ENCODE data around the gene SOX4.

Gene SOX4

GRCh38 chr6:21591446-21591845 lies 2.1 kb upstream of the SOX4 start:
- Histone ChIP-seq H3F3A (ENCODE audit: insufficient read depth, low read length) (no peaks in the 10 kb centered on the region), H3K9me3 (ENCODE audit: low read length) (no peaks in the 10 kb centered on the region), H3K36me3 (ENCODE audit: insufficient read depth, low read length) (peaks cover 9% of the 10 kb centered on the region), H3K27me3 (ENCODE audit: insufficient read depth, low read length) (no peaks in the 10 kb centered on the region), H3K9me2 (ENCODE audit: low read depth, low read length) (no peaks in the 10 kb centered on the region), H4K20me1 (ENCODE audit: insufficient read depth, low read length) (no peaks in the 10 kb centered on the region), H3K4me1 (ENCODE audit: insufficient read depth, low read length, severe bottlenecking) (peaks cover 31% of the 10 kb centered on the region), H3K79me2 (ENCODE audit: insufficient read depth, low read length) (no peaks in the 10 kb centered on the region), H3K4me3 (ENCODE audit: low read depth, low read length, poor library complexity, severe bottlenecking) (no peak overlapping the region), H3K9ac (ENCODE audit: low read length) (no peak overlapping the region), H3K27ac (ENCODE audit: low read depth, low read length, poor library complexity, severe bottlenecking) (no peak overlapping the region), H3K4me2 (ENCODE audit: low read length) (no peak overlapping the region), H2AFZ (ENCODE audit: low read length) (no peak overlapping the region)
- TF ChIP-seq EZH2 (IDR thresholded peaks at IDR 0.05; ENCODE audit: borderline replicate concordance, low read length) (no peak), CTCF (IDR thresholded peaks at IDR 0.05; ENCODE audit: low read length) (no peak)

- H3K9me2 ChIP-seq (ENCODE audit: low read depth, low read length), result no peaks in the 10 kb centered on the region
- H3K79me2 ChIP-seq (ENCODE audit: insufficient read depth, low read length), result no peaks in the 10 kb centered on the region
- no peaks in the 10 kb centered on the region for H3K27me3 ChIP-seq (ENCODE audit: insufficient read depth, low read length)
- no peak overlapping the region for H2AFZ ChIP-seq (ENCODE audit: low read length)
- H3K4me2 ChIP-seq (ENCODE audit: low read length), result peak overlapping the region; percentile 71
- peaks cover 23% of the 10 kb centered on the region for H3K4me1 ChIP-seq (ENCODE audit: insufficient read depth, low read length, severe bottlenecking)
- H3K36me3 ChIP-seq (ENCODE audit: insufficient read depth, low read length), result peaks cover 17% of the 10 kb centered on the region
- no peak overlapping the region for H3K27ac ChIP-seq (ENCODE audit: low read depth, low read length, poor library complexity, severe bottlenecking)
- TF ChIP-seq CTCF (IDR thresholded peaks at IDR 0.05; ENCODE audit: low read length), result no peak
- no peak for TF ChIP-seq EZH2 (IDR thresholded peaks at IDR 0.05; ENCODE audit: borderline replicate concordance, low read length)
- H3K9ac ChIP-seq (ENCODE audit: low read length), result no peak overlapping the region
- H3K4me3 ChIP-seq (ENCODE audit: low read depth, low read length, poor library complexity, severe bottlenecking), result peak overlapping the region; percentile 77
- 0 out of 2 replicates have a peak, but pooled peaks cover 5% of the 10 kb centered on the region for H3F3A ChIP-seq (ENCODE audit: insufficient read depth, low read length)
- no peaks in the 10 kb centered on the region for H4K20me1 ChIP-seq (ENCODE audit: insufficient read depth, low read length)
- H3K9me3 ChIP-seq (ENCODE audit: low read length), result no peaks in the 10 kb centered on the region
Measured at GRCh38 chr6:21592953-21593352, 598 bp upstream of the SOX4 start.

GRCh38 chr6:21593927-21594415 lies 420 bp downstream of the SOX4 start:
- Histone ChIP-seq H3K4me3 (ENCODE audit: low read depth, low read length, poor library complexity, severe bottlenecking) (peak overlapping the region; percentile 77), H3K4me1 (ENCODE audit: insufficient read depth, low read length, severe bottlenecking) (peaks cover 23% of the 10 kb centered on the region), H3K79me2 (ENCODE audit: insufficient read depth, low read length) (no peaks in the 10 kb centered on the region), H3K27me3 (ENCODE audit: insufficient read depth, low read length) (no peaks in the 10 kb centered on the region), H3K9me3 (ENCODE audit: low read length) (peaks cover 3% of the 10 kb centered on the region; the same call in 1 of the 2 replicates), H3K9me2 (ENCODE audit: low read depth, low read length) (no peaks in the 10 kb centered on the region), H3F3A (ENCODE audit: insufficient read depth, low read length) (0 out of 2 replicates have a peak, but pooled peaks cover 5% of the 10 kb centered on the region), H2AFZ (ENCODE audit: low read length) (no peak overlapping the region), H3K36me3 (ENCODE audit: insufficient read depth, low read length) (peaks cover 27% of the 10 kb centered on the region), H3K4me2 (ENCODE audit: low read length) (peak overlapping the region; percentile 71), H3K27ac (ENCODE audit: low read depth, low read length, poor library complexity, severe bottlenecking) (peak overlapping the region; percentile 60), H4K20me1 (ENCODE audit: insufficient read depth, low read length) (no peaks in the 10 kb centered on the region), H3K9ac (ENCODE audit: low read length) (peak overlapping the region; percentile 73)
- no peak for TF ChIP-seq EZH2 (IDR thresholded peaks at IDR 0.05; ENCODE audit: borderline replicate concordance, low read length)
- no peak for TF ChIP-seq CTCF (IDR thresholded peaks at IDR 0.05; ENCODE audit: low read length)
